Heart right ventricle (tissue), 16 donors: ENCODE data around the gene NMRK2. TPM values are rescaled to one million over a fixed set of nuclear protein-coding genes. Genes with fewer than 3 reads are reported as not detected.

Experiments used
- ATAC-seq, 8 donors: fragments of 200-7000 bp; cut with Tn5 transposase; one replicate each; pipeline ENCODE4 v1.9.1; 2020; ENCODE audit warnings: mild to moderate bottlenecking in 8 of 8, moderate library complexity in 8 of 8, moderate number of reproducible peaks in 1 of 8
- DNase-seq, 2 donors: peaks; one replicate each; pipeline ENCODE4 v3.0.0-alpha.2; 2020
- H3K27ac ChIP-seq, 10 donors: fragments of 200-600 bp; sonication (generic) in 2 of 10; one replicate each; pipeline versions ENCODE4 v1.5.0 to v1.8.0; 2020 to 2022; ENCODE audit warnings: mild to moderate bottlenecking in 3 of 10
- H3K27me3 ChIP-seq, 7 donors: fragments of 200-600 bp; one replicate each; pipeline ENCODE4 v1.8.0; 2021 to 2022; ENCODE audit warnings: mild to moderate bottlenecking in 2 of 7
- H3K36me3 ChIP-seq, 9 donors: fragments of 200-600 bp; sonication (generic) in 1 of 9; one replicate each; pipeline versions ENCODE4 v1.5.0 to v1.8.0; 2020 to 2022; ENCODE audit warnings: mild to moderate bottlenecking in 2 of 9
- H3K4me1 ChIP-seq, 9 donors: fragments of 200-600 bp; sonication (generic) in 1 of 9; one replicate each; pipeline versions ENCODE4 v1.5.0 to v1.8.0; 2020 to 2022; ENCODE audit warnings: mild to moderate bottlenecking in 4 of 9
- H3K4me3 ChIP-seq, 10 donors: fragments of 200-600 bp; sonication (generic) in 2 of 10; one replicate each; pipeline versions ENCODE4 v1.5.0 to v1.8.0; 2020 to 2022; ENCODE audit warnings: mild to moderate bottlenecking in 7 of 10, moderate library complexity in 2 of 10
- H3K9me3 ChIP-seq, 11 donors: fragments of 200-600 bp in 10 of 11; sonication (generic) in 2 of 11; one replicate each; pipeline versions ENCODE4 v1.5.0 to v1.8.0; 2013 to 2022; ENCODE audit warnings: mild to moderate bottlenecking in 2 of 11, control low read depth in 1 of 11, moderate library complexity in 1 of 11
- WGBS, 2 donors: extraction: QIAGEN DNeasy Blood & Tissue Kit; methylation state at CpG; one replicate each; pipeline ENCODE4 v1.1.7; 2013; ENCODE audit warnings: inconsistent platforms in 1 of 2; 5-methylcytosine and 5-hydroxymethylcytosine counted together
- intact Hi-C, 10 donors: fragments of 100-400 bp; cut with DNase I; formaldehyde crosslinking; loops; one replicate each; pipeline versions ENCODE4 v1.11.1 to v1.14.2; 2022
- polyA plus RNA-seq, 2 donors: library from polyadenylated mRNA; stranded (reverse); fragments of 200-250 nt; gene quantifications; one replicate each; pipeline ENCODE4 v1.2.3, GENCODE V29; 2013
- total RNA-seq, 10 donors: library from RNA; stranded (reverse); fragmentation: NEBNext Ultra II Directional in 3 of 10; extraction: Animal tissue kit (Norgen Biotek cat#: 25700) in 3 of 10; gene quantifications; one replicate each; pipeline versions ENCODE4 v1.2.1 to v1.2.4, GENCODE V29; 2021 to 2023
- TF ChIP-seq, protein P1 (sequence below), 9 donors: fragments of 200-600 bp; sonication (generic) in 2 of 9; IDR thresholded peaks; one replicate each; pipeline versions ENCODE4 v1.5.0 to v1.8.0; 2021 to 2022; ENCODE audit warnings: antibody characterized with exemption in 9 of 9, mild to moderate bottlenecking in 5 of 9, moderate library complexity in 1 of 9
- donor health status: Arrhythmogenic right ventricular cardiomyopathy.
- donor health status: ischemic (EF 13 %, LVEDD 7.1; RV severe dilation, severe dysfunction).
- donor health status: healthy with polysubstance abuse.
- donor health status: DM: no; HTN: yes; CAD: no.
- donor health status: DM: no; HTN: no; CAD: no.
- donor health status: ischemic (EF 25% LVEDD 6.9; RV normal size, moderate dysfunction).
- donor health status: ischemic (EF 25% LVEDD 5.7; RV mildly dilated, moderate dysfunction).
- donor health status: healthy.
- donor health status: DM: yes; HTN: yes; CAD: no.
- donor health status: Ischemic cardiomyopathy.
- donor health status: ischemic (EF 35%, LVEDD 5.7; RV mildly dilated, moderate dysfunction).
- donor health status: nonischemic (EF 11% LVEDD 7.7; RV severe dilation, severe dysfunction).
- donor health status: DM: yes; HTN: yes; CAD: no.
- donor health status: PGD.
- donor health status: ischemic (EF 29% LVEDD 5.4; RV normal size, mild dysfunction).
- donor health status: nonischemic (EF 23%, LVEDD 6.1; RV moderate dilation, normal function).

The NMRK2 gene
- total and polyA plus RNA-seq, 12 donors = 241 to 2,570 (median 741) TPM

DNA sequence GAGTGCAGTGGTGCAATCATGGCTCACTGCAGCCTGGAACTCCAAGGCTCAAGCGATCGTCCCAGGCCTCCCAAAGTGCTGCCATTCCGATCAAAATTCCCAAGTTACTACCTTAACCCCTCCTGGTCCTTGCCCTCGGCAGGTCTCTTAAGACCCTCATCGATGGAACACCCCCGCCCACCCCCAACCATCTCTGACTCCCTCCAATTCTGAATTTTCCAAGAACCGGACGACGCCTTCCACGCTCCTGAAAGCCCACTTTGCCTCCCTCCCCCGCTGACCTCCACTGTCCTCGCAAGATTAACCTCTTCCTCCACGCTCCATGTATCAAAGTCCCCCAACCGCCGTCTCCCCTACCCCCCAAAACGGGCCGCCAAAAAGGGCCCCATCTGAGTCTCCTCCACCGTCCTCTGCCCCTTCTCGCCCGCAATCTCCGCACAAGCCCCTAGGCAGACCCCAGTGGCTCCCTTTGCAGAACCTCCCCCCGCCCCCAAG, 37.5 kb downstream of the NMRK2 start:
- Histone ChIP-seq H3K36me3 (peaks cover 0 to 49% (median 28%) of the 10 kb centered on the region in 9 donors), H3K27me3 (no peaks in the 10 kb centered on the region), H3K9me3 (no peaks in the 10 kb centered on the region), H3K27ac (peak overlapping the region; percentile 93 to 100 (median 98)), H3K4me1 (peaks cover 28 to 55% (median 48%) of the 10 kb centered on the region in 9 donors), H3K4me3 (peak overlapping the region; percentile 77 to 99 (median 96))
- ATAC-seq (peak in 1 of 8 donors; percentile 1), DNase-seq (no peak)
- TF ChIP-seq, protein P1, sequence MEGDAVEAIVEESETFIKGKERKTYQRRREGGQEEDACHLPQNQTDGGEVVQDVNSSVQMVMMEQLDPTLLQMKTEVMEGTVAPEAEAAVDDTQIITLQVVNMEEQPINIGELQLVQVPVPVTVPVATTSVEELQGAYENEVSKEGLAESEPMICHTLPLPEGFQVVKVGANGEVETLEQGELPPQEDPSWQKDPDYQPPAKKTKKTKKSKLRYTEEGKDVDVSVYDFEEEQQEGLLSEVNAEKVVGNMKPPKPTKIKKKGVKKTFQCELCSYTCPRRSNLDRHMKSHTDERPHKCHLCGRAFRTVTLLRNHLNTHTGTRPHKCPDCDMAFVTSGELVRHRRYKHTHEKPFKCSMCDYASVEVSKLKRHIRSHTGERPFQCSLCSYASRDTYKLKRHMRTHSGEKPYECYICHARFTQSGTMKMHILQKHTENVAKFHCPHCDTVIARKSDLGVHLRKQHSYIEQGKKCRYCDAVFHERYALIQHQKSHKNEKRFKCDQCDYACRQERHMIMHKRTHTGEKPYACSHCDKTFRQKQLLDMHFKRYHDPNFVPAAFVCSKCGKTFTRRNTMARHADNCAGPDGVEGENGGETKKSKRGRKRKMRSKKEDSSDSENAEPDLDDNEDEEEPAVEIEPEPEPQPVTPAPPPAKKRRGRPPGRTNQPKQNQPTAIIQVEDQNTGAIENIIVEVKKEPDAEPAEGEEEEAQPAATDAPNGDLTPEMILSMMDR (IDR thresholded peaks at IDR 0.05) = no peak
- intact Hi-C loops = loop anchor here in 5 of 10 donors (2.0 to 10.0 kb wide), 3 partner anchors 14 to 208 kb away; partner anchors contain the start of genes EEF2 (in 3 of the 5), APBA3 (in 2 of the 5) and MRPL54 (in 2 of the 5)
- WGBS, 2 donors = 0 to 1% methylated on average over 21 to 22 of the region's 22 CpGs

DNA sequence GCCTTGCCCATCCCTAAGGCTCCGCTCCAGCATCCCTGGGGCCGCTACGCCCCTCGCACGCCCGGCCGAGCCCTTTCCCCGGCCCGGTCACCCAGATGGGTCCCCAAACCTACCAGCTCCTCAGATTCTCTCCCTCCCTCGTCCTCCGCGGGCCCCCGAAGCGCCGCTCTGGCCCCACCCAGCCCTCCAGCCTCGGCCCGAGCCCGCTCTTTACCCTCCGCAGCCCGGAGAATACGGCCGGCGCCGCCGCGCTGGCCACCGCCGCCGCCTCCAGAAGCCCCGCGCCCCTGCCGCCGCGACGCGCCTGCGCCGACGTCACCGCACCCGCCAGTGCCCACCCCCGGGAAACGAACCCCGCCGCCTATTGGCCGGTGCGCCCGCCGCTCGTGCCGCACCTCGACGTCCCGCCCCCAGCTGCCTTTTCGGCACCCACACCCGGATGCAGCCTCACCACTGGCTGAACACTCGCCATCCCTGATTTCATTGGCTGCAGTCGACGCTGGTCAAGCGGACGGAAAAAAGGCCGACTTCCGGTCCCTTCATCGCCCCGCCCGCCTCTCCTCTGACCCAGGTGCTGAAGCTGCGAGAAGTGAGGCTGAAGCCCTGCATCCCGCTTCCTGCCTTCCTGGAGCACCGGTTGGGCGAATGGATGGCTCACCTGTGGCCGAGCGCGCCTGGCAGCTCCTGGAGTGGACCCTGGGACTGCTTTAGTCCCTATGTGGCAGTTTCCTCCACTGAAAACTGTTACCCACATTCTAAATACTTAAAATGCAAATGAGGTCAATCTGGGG, 38.1 kb downstream of the NMRK2 start, which contains the start of gene DAPK3:
Gene DAPK3, minus strand, starts transcription at position 292 of the 791 bp plus-strand sequence. CDS start 1,364 bp downstream, outside the sequence.
- DNase-seq (peak; percentile 98), ATAC-seq (peak; percentile 77 to 88 (median 86))
- H3K36me3 ChIP-seq = peaks cover 0 to 49% (median 27%) of the 10 kb centered on the region in 9 donors
- 1% methylated on average over 70 to 73 of the region's 73 CpGs for WGBS, 2 donors
- intact Hi-C loops = loop anchor here in 5 of 10 donors (2.0 to 10.0 kb wide), 3 partner anchors 14 to 209 kb away; partner anchors contain the start of genes EEF2 (in 3 of the 5), APBA3 (in 2 of the 5) and MRPL54 (in 2 of the 5)
- peaks cover 24 to 48% (median 46%) of the 10 kb centered on the region in 9 donors for H3K4me1 ChIP-seq
- no peaks in the 10 kb centered on the region for H3K9me3 ChIP-seq
- H3K4me3 ChIP-seq = peak within 1 kb of the TSS; percentile 77 to 99 (median 96)
- peak within 1 kb of the TSS; percentile 93 to 100 (median 98) for H3K27ac ChIP-seq
- TF ChIP-seq, protein P1 (IDR thresholded peaks at IDR 0.05) = peak in 4 of 9 donors; percentile 10 to 32 (median 15)
- H3K27me3 ChIP-seq = no peaks in the 10 kb centered on the region

DNA sequence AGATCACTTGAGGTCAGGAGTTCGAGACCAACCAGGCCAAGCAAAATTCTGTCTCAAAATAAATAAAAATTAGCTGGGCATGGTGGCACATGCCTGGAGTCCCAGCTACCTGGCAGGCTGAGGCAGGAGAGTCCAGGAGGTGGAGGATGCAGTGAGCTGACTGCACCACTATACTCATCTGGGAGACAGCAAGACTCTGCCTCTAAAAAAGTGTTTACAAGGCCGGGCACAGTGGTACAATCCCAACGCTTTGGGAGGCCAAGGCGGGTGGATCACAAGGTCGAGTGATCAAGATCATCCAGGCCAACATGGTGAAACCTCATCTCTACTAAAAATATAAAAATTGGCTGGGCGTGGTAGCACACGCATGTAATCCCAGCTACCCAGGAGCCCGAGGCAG, 42.3 kb downstream of the NMRK2 start:
- ATAC-seq (no peak), DNase-seq (no peak)
- no peak overlapping the region for H3K27ac ChIP-seq
- peaks cover 0 to 15% (median 6%) of the 10 kb centered on the region in 9 donors for H3K4me1 ChIP-seq
- 83 to 85% methylated on average over 8 of the region's 8 CpGs for WGBS, 2 donors
- intact Hi-C loops = loop anchor here in 1 of 10 donors (10.0 kb wide), 1 partner anchor 210 kb away; the partner anchor contains the start of genes APBA3 and MRPL54
- TF ChIP-seq, protein P1 (IDR thresholded peaks at IDR 0.05) = no peak
- H3K36me3 ChIP-seq = peaks cover 18 to 59% (median 50%) of the 10 kb centered on the region in 9 donors
- H3K9me3 ChIP-seq = no peaks in the 10 kb centered on the region
- no peaks in the 10 kb centered on the region for H3K27me3 ChIP-seq
- no peak overlapping the region for H3K4me3 ChIP-seq

DNA sequence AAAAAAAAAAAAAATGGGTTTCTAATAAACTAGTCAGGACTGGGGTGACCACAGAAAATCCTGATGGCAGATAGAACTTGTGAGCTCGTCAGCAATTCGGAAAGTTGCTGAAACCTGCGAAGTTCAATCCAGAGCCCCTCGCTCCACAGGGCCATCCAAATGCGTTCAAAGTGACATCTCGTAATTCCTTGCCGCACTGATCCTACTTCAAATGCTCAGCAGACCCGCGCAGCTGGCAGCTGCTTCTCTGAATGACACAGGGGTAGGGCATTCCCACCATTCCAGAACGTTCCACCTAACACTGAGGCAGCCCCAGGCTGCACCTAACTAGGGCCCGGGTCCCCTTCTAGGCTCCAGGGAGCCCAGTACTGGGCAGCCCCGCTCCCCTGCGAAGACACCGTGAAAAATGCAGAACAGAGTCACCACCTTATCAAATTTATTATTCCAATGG, 42.8 kb downstream of the NMRK2 start:
- intact Hi-C loops = loop anchor here in 1 of 10 donors (10.0 kb wide), 1 partner anchor 211 kb away; the partner anchor contains the start of genes APBA3 and MRPL54
- TF ChIP-seq, protein P1 (IDR thresholded peaks at IDR 0.05) = no peak
- Histone ChIP-seq H3K9me3 (no peaks in the 10 kb centered on the region), H3K27me3 (no peaks in the 10 kb centered on the region), H3K27ac (no peak overlapping the region), H3K4me1 (peaks cover 0 to 17% (median 6%) of the 10 kb centered on the region in 9 donors), H3K36me3 (peaks cover 23 to 64% (median 56%) of the 10 kb centered on the region in 9 donors), H3K4me3 (no peak overlapping the region)
- DNase-seq (no peak), ATAC-seq (no peak)
- 80 to 81% methylated on average over 14 of the region's 14 CpGs for WGBS, 2 donors
